ENCODE data around the gene PTTG2. TPM values are rescaled to one million over a fixed set of nuclear protein-coding genes. Genes with fewer than 3 reads are reported as not detected.

PTTG2 gene
- total RNA-seq, 4 donors from 2014 or later: 2.1 TPM; not detected in 3

- TF ChIP-seq CTCF (IDR thresholded peaks at IDR 0.05 in 4 of 5, conservative IDR thresholded peaks at IDR 0.05 in 1 of 5) (no peak), POLR2A (IDR thresholded peaks at IDR 0.05) (no peak)
- Histone ChIP-seq H3K27me3 (no peaks in the 10 kb centered on the region), H3K36me3 (no peaks in the 10 kb centered on the region), H3K27ac (no peak overlapping the region), H3K4me1 (peaks cover 20 to 22% of the 10 kb centered on the region in 2 donors), H3K9me3 (no peaks in the 10 kb centered on the region), H3K4me3 (no peak overlapping the region)
- ATAC-seq (no peak), DNase-seq (no peak)
- in situ Hi-C loops (cut with MboI; ENCODE audit: low sequenced_read_pairs in 4 of 4): no loop called here
- intact Hi-C loops (cut with DNase I; ENCODE audit: low total_unique reads): no loop called here
Measured at GRCh38 chr4:37983951-37984350, 23.8 kb downstream of the PTTG2 start.

- Histone ChIP-seq H3K27ac (no peak overlapping the region), H3K27me3 (no peaks in the 10 kb centered on the region), H3K4me3 (no peak overlapping the region), H3K4me1 (peaks cover 27 to 28% of the 10 kb centered on the region in 2 donors), H3K36me3 (no peaks in the 10 kb centered on the region), H3K9me3 (no peaks in the 10 kb centered on the region)
- ATAC-seq (no peak), DNase-seq (no peak)
- TF ChIP-seq POLR2A (IDR thresholded peaks at IDR 0.05): no peak
- TF ChIP-seq CTCF (IDR thresholded peaks at IDR 0.05 in 4 of 5, conservative IDR thresholded peaks at IDR 0.05 in 1 of 5): no peak
- in situ Hi-C loops (cut with MboI; ENCODE audit: low sequenced_read_pairs in 4 of 4) (no loop called here), intact Hi-C loops (cut with DNase I; ENCODE audit: low total_unique reads) (no loop called here)
Measured at GRCh38 chr4:37985730-37986275, 25.6 kb downstream of the PTTG2 start.

- Histone ChIP-seq H3K27me3 (no peaks in the 10 kb centered on the region), H3K27ac (peak overlapping the region in 3 of 4 donors; percentile 66 to 78 (median 68)), H3K36me3 (no peaks in the 10 kb centered on the region), H3K4me3 (no peak overlapping the region), H3K4me1 (peaks cover 17 to 20% of the 10 kb centered on the region in 2 donors), H3K9me3 (no peaks in the 10 kb centered on the region)
- DNase-seq: no peak
- TF ChIP-seq POLR2A (IDR thresholded peaks at IDR 0.05) (no peak), CTCF (IDR thresholded peaks at IDR 0.05 in 4 of 5, conservative IDR thresholded peaks at IDR 0.05 in 1 of 5) (no peak)
- intact Hi-C loops (cut with DNase I; ENCODE audit: low total_unique reads): no loop called here
- in situ Hi-C loops (cut with MboI; ENCODE audit: low sequenced_read_pairs in 4 of 4): no loop called here
- ATAC-seq: no peak
Measured at GRCh38 chr4:37988670-37989069, 28.5 kb downstream of the PTTG2 start.

- intact Hi-C loops (cut with DNase I; ENCODE audit: low total_unique reads): no loop called here
- H3K4me3 ChIP-seq: no peak overlapping the region
- in situ Hi-C loops (cut with MboI; ENCODE audit: low sequenced_read_pairs in 4 of 4): no loop called here
- ATAC-seq (peak; percentile 65 to 68), DNase-seq (no peak)
- H3K36me3 ChIP-seq: no peaks in the 10 kb centered on the region
- peak overlapping the region; percentile 58 to 78 (median 67) for H3K27ac ChIP-seq
- peaks cover 17 to 24% of the 10 kb centered on the region in 2 donors for H3K4me1 ChIP-seq
- no peak for TF ChIP-seq POLR2A (IDR thresholded peaks at IDR 0.05)
- no peak for TF ChIP-seq CTCF (IDR thresholded peaks at IDR 0.05 in 4 of 5, conservative IDR thresholded peaks at IDR 0.05 in 1 of 5)
- H3K9me3 ChIP-seq: no peaks in the 10 kb centered on the region
- H3K27me3 ChIP-seq: no peaks in the 10 kb centered on the region
Measured at GRCh38 chr4:37989398-37990260, 29.4 kb downstream of the PTTG2 start.
